H1 (cell line): ENCODE results near the gene CALML5. TPM values are rescaled to one million over a fixed set of nuclear protein-coding genes. Genes with fewer than 3 reads are reported as not detected.

Source experiments
- CTCF ChIA-PET: fragments of 300-600 bp; sonication (Branson Sonifier 250); formaldehyde crosslinking; loops from one replicate; lab custom pipeline; 2021; ENCODE audit not compliant: partially characterized antibody; lab: Charles Lee
- POLR2A ChIA-PET: fragments of 300-600 bp; sonication (Branson Sonifier 250); formaldehyde crosslinking; loops from one replicate; lab custom pipeline; 2021; ENCODE audit warnings: inconsistent platforms; ENCODE audit not compliant: partially characterized antibody; lab: Charles Lee
- DNase-seq, 2 experiments: peaks; one replicate each; pipeline versions ENCODE4 v3.0.0 to v3.0.0-alpha.2; 2010 to 2022; ENCODE audit warnings: low spot score in 2 of 2, low read depth in 1 of 2, mixed read lengths in 1 of 2
- FAIRE-seq: peaks from 2 replicates; lab custom pipeline; 2011; peaks lifted over from hg19 to GRCh38; lab: Jason Lieb, UNC
- H2AFZ ChIP-seq: 2 replicates; pipeline ENCODE4 v1.8.1; 2012; ENCODE audit warnings: low read length, inconsistent platforms
- H2AK5ac ChIP-seq: 2 replicates; pipeline ENCODE4 v1.6.1; 2013; ENCODE audit warnings: low read depth, low read length
- H2BK120ac ChIP-seq: replicated peaks from 2 replicates; pipeline ENCODE3; 2013; ENCODE audit warnings: low read depth, low read length, inconsistent platforms
- H2BK12ac ChIP-seq: 2 replicates; pipeline ENCODE4 v1.6.1; 2013; ENCODE audit warnings: low read depth, low read length
- H2BK15ac ChIP-seq: 2 replicates; pipeline ENCODE4 v1.6.1; 2013; ENCODE audit warnings: low read length
- H2BK20ac ChIP-seq: 2 replicates; pipeline ENCODE4 v1.6.1; 2013; ENCODE audit warnings: low read length
- H2BK5ac ChIP-seq: 2 replicates; pipeline ENCODE4 v1.6.1; 2013; ENCODE audit warnings: low read depth, low read length
- H3K14ac ChIP-seq: 2 replicates; pipeline ENCODE4 v1.6.1; 2013; ENCODE audit warnings: inconsistent platforms; ENCODE audit not compliant: insufficient read length
- H3K18ac ChIP-seq: 2 replicates; pipeline ENCODE4 v1.6.1; 2013; ENCODE audit warnings: low read length; ENCODE audit errors: extremely low read depth
- H3K23ac ChIP-seq: 2 replicates; pipeline ENCODE4 v1.6.1; 2013; ENCODE audit warnings: inconsistent platforms; ENCODE audit not compliant: insufficient read length
- H3K23me2 ChIP-seq: 2 replicates; pipeline ENCODE4 v1.6.1; 2013; ENCODE audit warnings: low read depth, low read length
- H3K27ac ChIP-seq: 2 replicates; pipeline ENCODE4 v1.6.1; 2011; ENCODE audit warnings: low read depth, low read length, inconsistent platforms
- H3K27me3 ChIP-seq, 4 experiments: replicated peaks in 1 of 4; 1 replicate in 1 of 4; 2 replicates in 3 of 4; pipeline versions ENCODE4 v1.6.1 to v1.8.1; 2011 to 2013; ENCODE audit warnings: low read length in 3 of 4, mild to moderate bottlenecking in 3 of 4, inconsistent platforms in 2 of 4, mixed read lengths in 2 of 4, moderate library complexity in 1 of 4; ENCODE audit not compliant: control insufficient read depth in 3 of 4, insufficient read depth in 3 of 4; ENCODE audit errors: extremely low read depth in 1 of 4
- H3K36me3 ChIP-seq, 4 experiments: 2 replicates each; pipeline versions ENCODE4 v1.6.1 to v1.8.1; 2011 to 2013; ENCODE audit warnings: mild to moderate bottlenecking in 4 of 4, low read length in 3 of 4, moderate library complexity in 2 of 4, control low read depth in 1 of 4, inconsistent platforms in 1 of 4; ENCODE audit not compliant: insufficient read depth in 4 of 4, control insufficient read depth in 2 of 4
- H3K4ac ChIP-seq: replicated peaks from 2 replicates; pipeline ENCODE3; 2013; ENCODE audit warnings: low read length, low read depth, mixed read lengths, inconsistent platforms; ENCODE audit not compliant: insufficient read length
- H3K4me1 ChIP-seq, 4 experiments: replicated peaks in 1 of 4; 1 replicate in 1 of 4; 2 replicates in 3 of 4; pipeline versions ENCODE4 v1.6.1 to v1.8.1; 2011 to 2013; ENCODE audit warnings: low read length in 3 of 4, inconsistent platforms in 2 of 4, mixed read lengths in 1 of 4; ENCODE audit not compliant: insufficient read depth in 4 of 4, control insufficient read depth in 3 of 4
- H3K4me2 ChIP-seq, 2 experiments: 2 replicates each; pipeline versions ENCODE4 v1.6.1 to v1.8.1; 2011 to 2013; ENCODE audit warnings: low read depth in 2 of 2, low read length in 2 of 2, control low read depth in 1 of 2, inconsistent platforms in 1 of 2, mild to moderate bottlenecking in 1 of 2; ENCODE audit not compliant: insufficient read depth in 1 of 2
- H3K4me3 ChIP-seq, 4 experiments: fragments of 200-600, 300-600 bp in 1 of 4; sonication (generic), shearing (Covaris generic), sonication (Bioruptor Twin) in 1 of 4; 2 replicates each; pipeline versions ENCODE4 v1.5.1 to v1.8.1; 2011 to 2016; ENCODE audit warnings: low read length in 4 of 4, low read depth in 3 of 4, control low read depth in 2 of 4, inconsistent platforms in 2 of 4, mild to moderate bottlenecking in 2 of 4, mixed read lengths in 1 of 4, moderate library complexity in 1 of 4; ENCODE audit not compliant: insufficient read depth in 2 of 4; ENCODE audit errors: extremely low read depth in 1 of 4
- H3K56ac ChIP-seq: replicated peaks from 2 replicates; pipeline ENCODE3; 2013; ENCODE audit warnings: low read depth, mild to moderate bottlenecking, mixed read lengths, low read length, inconsistent platforms; ENCODE audit not compliant: insufficient read length
- H3K79me1 ChIP-seq: 2 replicates; pipeline ENCODE4 v1.6.1; 2013; ENCODE audit warnings: low read depth, low read length, control low read depth
- H3K79me2 ChIP-seq, 2 experiments: 2 replicates each; pipeline versions ENCODE4 v1.6.1 to v1.8.1; 2012 to 2013; ENCODE audit warnings: low read length in 2 of 2, mild to moderate bottlenecking in 2 of 2, inconsistent platforms in 1 of 2; ENCODE audit not compliant: insufficient read depth in 2 of 2, control insufficient read depth in 1 of 2
- H3K9ac ChIP-seq, 4 experiments: replicated peaks in 1 of 4; 1 replicate in 1 of 4; 2 replicates in 3 of 4; pipeline versions ENCODE4 v1.6.1 to v1.8.1; 2011 to 2013; ENCODE audit warnings: low read depth in 3 of 4, low read length in 3 of 4, control low read depth in 2 of 4, mild to moderate bottlenecking in 2 of 4, moderate library complexity in 2 of 4, inconsistent platforms in 1 of 4; ENCODE audit errors: extremely low read depth in 1 of 4
- H3K9me3 ChIP-seq, 2 experiments: 2 replicates each; pipeline versions ENCODE4 v1.6.1 to v1.8.1; 2012 to 2013; ENCODE audit warnings: mild to moderate bottlenecking in 2 of 2, moderate library complexity in 2 of 2, control low read depth in 1 of 2, inconsistent platforms in 1 of 2, low read depth in 1 of 2, low read length in 1 of 2, mixed read lengths in 1 of 2; ENCODE audit not compliant: insufficient read depth in 2 of 2
- H4K20me1 ChIP-seq, 2 experiments: replicated peaks in 1 of 2; 2 replicates each; pipeline versions ENCODE3 to v1.8.1; 2011 to 2013; ENCODE audit warnings: inconsistent platforms in 2 of 2, low read length in 2 of 2, mild to moderate bottlenecking in 1 of 2; ENCODE audit not compliant: insufficient read depth in 2 of 2, control insufficient read depth in 1 of 2
- H4K5ac ChIP-seq: 2 replicates; pipeline ENCODE4 v1.6.1; 2013; ENCODE audit warnings: low read length, low read depth, mixed read lengths, inconsistent platforms; ENCODE audit not compliant: insufficient read length
- H4K8ac ChIP-seq: 2 replicates; pipeline ENCODE4 v1.8.0; 2013; ENCODE audit warnings: mild to moderate bottlenecking, moderate library complexity, low read length, inconsistent platforms; ENCODE audit not compliant: insufficient read depth; ENCODE audit errors: extremely low read depth
- H4K91ac ChIP-seq: replicated peaks from 2 replicates; pipeline ENCODE3; 2013; ENCODE audit warnings: low read length, mixed read lengths, inconsistent platforms; ENCODE audit not compliant: insufficient read length
- BRCA1 ChIP-seq: IDR thresholded peaks from 2 replicates; pipeline ENCODE4 v1.6.1; 2012; ENCODE audit warnings: low read depth, low read length, improper control_type of control experiment
- CBX8 ChIP-seq: fragments of 300-800, 300-1000 bp; sonication (generic); IDR thresholded peaks from 2 replicates; pipeline ENCODE4 v1.7.1; 2016; ENCODE audit warnings: low read depth, low read length, borderline replicate concordance
- FOSL1 ChIP-seq: IDR thresholded peaks from 2 replicates; pipeline ENCODE4 v1.6.1; 2011; ENCODE audit warnings: mild to moderate bottlenecking, low read depth, low read length, moderate library complexity; ENCODE audit not compliant: insufficient read depth
- HDAC6 ChIP-seq: IDR thresholded peaks from one replicate; pipeline ENCODE4 v1.7.1; 2012; ENCODE audit warnings: low read depth, mild to moderate bottlenecking, inconsistent platforms, low read length, moderate library complexity
- JUN ChIP-seq: IDR thresholded peaks from 2 replicates; pipeline ENCODE4 v1.6.1; 2011; ENCODE audit warnings: low read depth, mild to moderate bottlenecking, improper control_type of control experiment, low read length
- KDM4A ChIP-seq: IDR thresholded peaks from one replicate; pipeline ENCODE4 v1.7.1; 2012; ENCODE audit warnings: low read depth, mild to moderate bottlenecking, moderate library complexity, low read length, inconsistent platforms; ENCODE audit not compliant: severe bottlenecking
- POLR2AphosphoS5 ChIP-seq: IDR thresholded peaks from 2 replicates; pipeline ENCODE4 v1.6.1; 2011; ENCODE audit warnings: low read depth, low read length
- SP2 ChIP-seq: IDR thresholded peaks from 2 replicates; pipeline ENCODE4 v1.6.1; 2012; ENCODE audit warnings: mild to moderate bottlenecking, low read length, inconsistent platforms
- TAF7 ChIP-seq: optimal IDR thresholded peaks from 2 replicates; pipeline ENCODE3; 2011; ENCODE audit warnings: low read depth, mild to moderate bottlenecking, inconsistent platforms, low read length, moderate library complexity, borderline replicate concordance
- TCF12 ChIP-seq: IDR thresholded peaks from 2 replicates; pipeline ENCODE4 v1.6.1; 2011; ENCODE audit warnings: low read depth, mild to moderate bottlenecking, low read length
- WGBS, 2 experiments: shearing (Covaris generic) in 1 of 2; methylation state at CpG; one replicate each; pipeline versions ENCODE4 v1.1.6 to v1.1.7; 2013 to 2015; ENCODE audit warnings: low lambda C conversion rate in 2 of 2, mixed read lengths in 2 of 2, inconsistent platforms in 1 of 2, low coverage in 1 of 2, missing lambda C conversion rate in 1 of 2; ENCODE audit not compliant: insufficient replicate concordance in 2 of 2, insufficient coverage in 1 of 2, insufficient read length in 1 of 2; ENCODE audit errors: extremely low coverage in 1 of 2, missing lambda C conversion rate in 1 of 2; 5-methylcytosine and 5-hydroxymethylcytosine counted together
- polyA plus RNA-seq, 7 experiments: library from polyadenylated mRNA; depleted of rRNA in 3 of 7; stranded (reverse) in 5 of 7; unstranded in 2 of 7; fragments of >200 nt in 5 of 7; fragments of 200-250 nt in 2 of 7; gene quantifications; 1 replicate in 5 of 7; 2 replicates in 1 of 7; 4 replicates in 1 of 7; pipeline versions ENCODE4 v1.2.1 to v1.2.3, GENCODE V29; 2011 to 2013; ENCODE audit warnings: missing spikeins in 2 of 7, mixed read lengths in 2 of 7
- total RNA-seq: library from RNA; stranded (reverse); fragmentation: NEBNext Ultra II Directional; extraction: Animal tissue kit (Norgen Biotek cat#: 25700); gene quantifications from 2 replicates; pipeline ENCODE4 v1.2.1, GENCODE V29; 2021
- TF ChIP-seq, protein P1 (sequence below): IDR thresholded peaks from 2 replicates; pipeline ENCODE4 v1.6.1; 2011; ENCODE audit warnings: low read depth, mild to moderate bottlenecking, low read length; ENCODE audit not compliant: insufficient read depth
- TF ChIP-seq, protein P2 (sequence below): IDR thresholded peaks from 2 replicates; pipeline ENCODE4 v1.6.1; 2012; ENCODE audit warnings: inconsistent platforms

The CALML5 gene
- total and polyA plus RNA-seq, 2 of the 8 experiments (the other 6 are each of a cell fraction or from before 2014, with no cell fraction given), result not detected

DNA sequence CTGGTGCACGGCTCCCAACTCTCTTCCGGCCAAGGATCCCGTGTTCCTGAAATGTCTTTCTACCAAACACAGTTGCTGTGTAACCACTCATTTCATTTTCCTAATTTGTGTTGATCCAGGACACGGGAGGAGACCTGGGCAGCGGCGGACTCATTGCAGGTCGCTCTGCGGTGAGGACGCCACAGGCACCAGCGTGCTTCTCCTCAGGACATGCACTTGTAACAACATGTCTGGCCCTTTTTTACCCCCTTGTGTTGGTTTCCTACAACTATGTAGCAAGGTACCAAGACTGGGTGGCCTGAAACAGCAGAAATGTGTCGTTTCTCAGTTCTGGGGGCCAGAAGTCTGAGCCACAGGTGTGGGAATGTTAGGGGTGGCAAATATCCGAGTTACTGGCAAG, 18.2 kb downstream of the CALML5 start:
- DNase-seq, result no peak
- H3K4ac ChIP-seq, result peak overlapping the region; percentile 70
- H3K23ac ChIP-seq, result no peak overlapping the region
- no peaks in the 10 kb centered on the region for H3K27me3 ChIP-seq
- H4K8ac ChIP-seq, result no peak overlapping the region
- H3K4me1 ChIP-seq, result peaks cover 3 to 16% (median 8%) of the 10 kb centered on the region in 4 experiments
- no peak overlapping the region for H3K4me3 ChIP-seq
- H3K36me3 ChIP-seq, result no peaks in the 10 kb centered on the region
- CTCF ChIA-PET, result no interaction called here
- 92% methylated on average over 12 of the region's 12 CpGs; no CpG with 5 or more reads in 1 of the 2 experiments for WGBS, 2 experiments
- FAIRE-seq, result no peak
- H4K20me1 ChIP-seq, result no peaks in the 10 kb centered on the region
- H3K23me2 ChIP-seq, result no peaks in the 10 kb centered on the region
- peak overlapping the region; percentile 15; the same call in 1 of the 2 replicates for H2BK20ac ChIP-seq
- POLR2A ChIA-PET, result no interaction called here
- H4K5ac ChIP-seq, result no peak overlapping the region
- no peak overlapping the region for H3K9ac ChIP-seq
- H4K91ac ChIP-seq, result peak overlapping the region; percentile 6
- H2BK5ac ChIP-seq, result no peak overlapping the region
- 0 out of 2 replicates have a peak overlapping the region, but pooled peaks have one; percentile 5 for H2BK15ac ChIP-seq
- no peaks in the 10 kb centered on the region for H3K79me2 ChIP-seq
- peak overlapping the region; percentile 11; the same call in 1 of the 2 replicates for H2BK12ac ChIP-seq
- no peak overlapping the region for H3K56ac ChIP-seq
- no peak overlapping the region for H2AFZ ChIP-seq
- no peak overlapping the region for H3K14ac ChIP-seq
- H3K79me1 ChIP-seq, result no peaks in the 10 kb centered on the region
- H2BK120ac ChIP-seq, result no peak overlapping the region
- H3K4me2 ChIP-seq, result no peak overlapping the region
- no peak overlapping the region for H3K27ac ChIP-seq
- H2AK5ac ChIP-seq, result no peak overlapping the region
- TF ChIP-seq TAF7, result no peak
- TF ChIP-seq FOSL1, result no peak
- no peak for TF ChIP-seq JUN
- TF ChIP-seq POLR2AphosphoS5, result no peak
- TF ChIP-seq, protein P1, sequence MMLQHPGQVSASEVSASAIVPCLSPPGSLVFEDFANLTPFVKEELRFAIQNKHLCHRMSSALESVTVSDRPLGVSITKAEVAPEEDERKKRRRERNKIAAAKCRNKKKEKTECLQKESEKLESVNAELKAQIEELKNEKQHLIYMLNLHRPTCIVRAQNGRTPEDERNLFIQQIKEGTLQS, result no peak
- no peak for TF ChIP-seq KDM4A
- TF ChIP-seq CBX8, result no peak
- no peak for TF ChIP-seq HDAC6
- TF ChIP-seq TCF12, result no peak
- TF ChIP-seq, protein P2, sequence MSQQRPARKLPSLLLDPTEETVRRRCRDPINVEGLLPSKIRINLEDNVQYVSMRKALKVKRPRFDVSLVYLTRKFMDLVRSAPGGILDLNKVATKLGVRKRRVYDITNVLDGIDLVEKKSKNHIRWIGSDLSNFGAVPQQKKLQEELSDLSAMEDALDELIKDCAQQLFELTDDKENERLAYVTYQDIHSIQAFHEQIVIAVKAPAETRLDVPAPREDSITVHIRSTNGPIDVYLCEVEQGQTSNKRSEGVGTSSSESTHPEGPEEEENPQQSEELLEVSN, result no peak
- no peak for TF ChIP-seq BRCA1
- no peak for TF ChIP-seq SP2
- TF ChIP-seq, all 59 proteins: peak for 0
- H3K18ac ChIP-seq, result no peak overlapping the region
- H3K9me3 ChIP-seq, result no peaks in the 10 kb centered on the region
